GM18499 (cell line): ENCODE results near the gene NOXRED1.

ENCODE experiments used
- ATAC-seq: cut with Tn5 transposase; IDR thresholded peaks from one replicate; pipeline ENCODE4 v1.9.1; 2021; ENCODE audit warnings: moderate number of reproducible peaks; ENCODE audit not compliant: insufficient read depth, unreplicated experiment

The NOXRED1 gene

GRCh38 chr14:77409131-77409533 lies 14.2 kb downstream of the NOXRED1 start:
- ATAC-seq: no peak

DNA sequence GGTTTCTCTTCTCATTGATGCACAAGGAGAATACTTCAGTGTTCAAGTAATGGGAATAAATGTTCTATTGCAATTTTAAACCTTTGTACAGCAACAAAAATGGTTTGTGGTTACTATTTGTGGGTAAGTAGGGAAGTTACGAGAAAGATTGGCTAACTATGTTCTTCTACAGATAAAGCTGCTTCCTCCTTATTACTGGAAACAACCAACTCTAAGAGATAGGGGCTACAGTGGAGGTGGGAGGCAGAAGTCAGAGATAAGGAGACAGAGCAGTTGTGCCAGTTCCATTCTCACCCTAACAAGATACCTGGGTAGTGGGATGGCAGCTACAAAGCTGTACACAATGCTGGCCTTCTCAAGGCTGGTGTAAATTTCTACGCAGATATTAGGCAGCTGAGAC lies 16.2 kb downstream of the NOXRED1 start:
- ATAC-seq: no peak

- no peak for ATAC-seq
These were observed 16.6 kb downstream of the NOXRED1 start for GRCh38 chr14:77406718-77407117.

GRCh38 chr14:77406086-77406485 lies 17.2 kb downstream of the NOXRED1 start:
- ATAC-seq: no peak

GRCh38 chr14:77403768-77404167 lies 19.6 kb downstream of the NOXRED1 start:
- no peak for ATAC-seq

GRCh38 chr14:77400216-77400615 lies 23.1 kb downstream of the NOXRED1 start:
- ATAC-seq: no peak

DNA sequence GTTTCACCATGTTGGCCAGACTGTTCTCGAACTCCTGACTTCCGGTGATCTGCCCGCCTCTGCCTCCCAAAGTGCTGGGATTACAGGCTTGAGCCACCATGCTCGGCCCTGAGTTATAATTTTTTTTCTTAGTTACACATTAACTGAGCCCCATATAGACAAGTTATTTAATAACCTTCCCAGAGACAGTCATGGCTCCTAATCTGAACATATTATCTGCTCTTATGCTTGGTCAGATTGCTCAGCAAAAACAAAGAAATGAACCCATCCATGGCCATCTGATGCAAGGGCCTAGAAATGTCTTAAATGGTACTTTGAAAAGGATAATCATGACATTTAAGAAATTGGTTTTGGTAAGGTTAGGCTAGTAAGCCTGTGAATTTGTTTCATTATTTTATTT lies 33.1 kb downstream of the NOXRED1 start:
- no peak for ATAC-seq

DNA sequence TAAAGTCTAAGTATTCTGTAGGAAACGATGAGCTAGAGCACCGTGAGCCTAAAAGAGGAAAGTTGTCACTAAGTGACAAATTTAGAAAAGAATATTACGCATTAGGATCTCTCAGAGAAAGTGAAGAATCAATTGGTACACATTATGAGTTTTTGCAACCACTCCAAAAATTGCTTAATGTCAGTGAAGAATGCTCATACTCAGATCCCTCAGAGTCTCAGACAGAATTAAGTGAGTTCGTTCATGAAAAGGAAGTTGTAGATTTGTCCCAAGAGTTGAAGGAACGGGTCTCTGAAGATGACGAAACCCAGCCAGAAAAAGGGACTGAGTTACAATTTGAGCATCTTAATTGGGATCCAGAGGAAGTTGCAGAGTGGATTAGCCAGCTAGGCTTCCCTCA lies 44.6 kb downstream of the NOXRED1 start:
- ATAC-seq: no peak

- ATAC-seq: no peak
These were observed 45.9 kb downstream of the NOXRED1 start for GRCh38 chr14:77377502-77377844.

GRCh38 chr14:77376771-77377501 lies 46.4 kb downstream of the NOXRED1 start, which contains the start of the genes SAMD15 and TMED8:
TSS of gene SAMD15 (plus strand) at chr14:77377379. CDS start at chr14:77377419, 40 bp downstream.
TSS of gene TMED8 (minus strand) at chr14:77377094. CDS start at chr14:77377053, 41 bp downstream.
- ATAC-seq: peak; percentile 60

DNA sequence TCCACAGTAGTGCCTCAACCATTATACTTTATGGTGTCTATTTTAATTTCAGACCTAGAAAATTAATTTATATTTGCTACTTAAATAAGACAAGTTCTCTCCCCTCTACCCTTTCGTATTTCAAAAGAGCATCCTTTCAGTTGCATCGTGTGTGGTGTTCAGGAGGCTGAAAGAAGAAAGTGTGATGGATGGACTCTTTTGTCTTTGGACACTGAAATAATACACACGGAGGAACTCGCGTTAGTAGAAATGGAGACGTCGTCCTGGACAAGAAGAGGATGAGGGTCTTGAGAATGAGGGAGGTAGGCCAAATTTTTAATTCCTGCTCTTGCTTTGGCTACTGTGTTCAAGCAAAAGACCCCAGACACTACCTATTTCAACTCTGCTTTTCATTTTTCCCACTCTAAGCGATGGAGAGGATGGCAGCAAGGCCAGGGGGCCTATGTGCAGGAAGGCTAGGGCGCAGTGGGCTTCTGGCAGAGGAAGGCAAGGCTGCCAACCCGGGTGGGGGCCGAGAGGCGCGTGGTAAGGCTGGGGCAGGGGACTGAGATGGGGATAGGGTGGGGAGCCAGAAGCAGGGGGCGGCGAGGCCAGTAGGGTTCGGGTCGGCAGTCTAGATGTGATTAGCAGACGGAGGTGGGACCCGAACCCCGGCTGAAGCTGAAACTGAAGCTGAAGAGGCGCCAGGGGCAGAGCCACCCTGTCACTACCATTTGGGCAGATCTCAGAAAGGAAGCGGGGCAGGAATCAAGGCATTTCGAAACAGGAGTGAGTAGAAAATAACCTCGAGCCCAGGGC lies 47.2 kb downstream of the NOXRED1 start:
- peak; percentile 7 for ATAC-seq

GRCh38 chr14:77375164-77375950 lies 48.0 kb downstream of the NOXRED1 start:
- no peak for ATAC-seq

- ATAC-seq: peak; percentile 31
These were observed 51.0 kb downstream of the NOXRED1 start for GRCh38 chr14:77372304-77372841.

DNA sequence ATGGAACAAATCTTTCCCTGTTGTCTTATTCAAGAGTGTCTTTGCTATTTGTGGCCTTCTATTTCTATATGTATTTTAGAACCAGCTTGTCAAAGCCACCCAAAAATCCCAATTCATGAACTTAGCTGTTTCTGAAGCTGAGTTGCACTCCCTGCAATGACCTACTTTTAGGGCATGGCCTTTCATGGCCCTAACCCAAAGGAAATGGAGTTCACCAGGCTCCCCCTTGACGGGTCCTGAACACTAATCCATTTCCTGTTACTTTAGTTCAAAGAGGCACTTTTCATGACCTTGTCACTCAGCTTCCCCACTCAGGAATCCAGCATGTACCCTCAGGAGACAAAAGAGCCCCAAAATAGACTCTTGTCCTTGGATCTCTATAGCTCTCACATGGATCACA lies 54.0 kb downstream of the NOXRED1 start:
- ATAC-seq: no peak

DNA sequence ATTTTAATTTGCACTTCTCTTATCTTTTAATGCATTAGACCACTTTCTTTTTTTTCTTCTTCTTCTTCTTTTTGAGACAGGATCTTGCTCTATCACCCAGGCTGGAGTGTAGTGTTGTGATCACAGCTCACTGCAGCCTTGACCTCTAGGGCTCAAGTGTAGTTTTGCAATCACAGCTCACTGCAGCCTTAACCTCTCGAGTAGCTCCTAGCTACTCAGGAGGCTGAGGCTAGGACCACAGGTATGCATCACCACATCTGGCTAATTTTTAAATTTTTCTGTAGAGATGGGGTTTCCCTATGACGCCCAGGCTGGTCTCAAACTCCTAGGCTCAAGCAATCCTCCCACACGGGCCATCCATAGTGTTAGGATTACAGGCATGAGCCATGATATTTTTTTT lies 59.2 kb downstream of the NOXRED1 start:
- no peak for ATAC-seq

GRCh38 chr14:77359626-77360025 lies 63.7 kb downstream of the NOXRED1 start:
- no peak for ATAC-seq

DNA sequence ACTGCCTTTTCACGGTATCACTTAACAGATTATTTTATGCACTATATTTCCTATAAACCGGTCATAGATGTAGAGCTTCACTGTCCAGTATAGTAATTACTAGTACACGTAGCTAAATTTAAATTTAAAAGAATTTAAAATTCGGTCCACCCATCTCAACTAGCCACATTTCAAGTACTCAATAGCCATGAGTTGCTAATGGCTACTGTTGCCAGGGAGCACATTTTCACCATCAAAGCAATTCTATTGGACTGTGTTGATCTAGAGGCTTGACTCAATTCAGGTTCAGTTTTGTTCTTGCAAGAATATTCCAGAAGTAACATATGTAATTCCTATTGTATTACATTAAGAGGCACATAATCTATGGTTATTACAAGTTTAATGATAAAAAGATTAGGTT lies 66.4 kb downstream of the NOXRED1 start:
- no peak for ATAC-seq

GRCh38 chr14:77355811-77356210 lies 67.5 kb downstream of the NOXRED1 start:
- ATAC-seq: no peak

GRCh38 chr14:77353469-77354141 lies 69.7 kb downstream of the NOXRED1 start:
- ATAC-seq: no peak

GRCh38 chr14:77347751-77348150 lies 75.6 kb downstream of the NOXRED1 start:
- no peak for ATAC-seq
